PC-3 (cell line): ENCODE data around the gene PSG5.
"Not testable (repeated sequence)": the region's sequence is repeated elsewhere in the genome, so short reads cannot be mapped to it uniquely, and the experiment has no call there.

Experiments used
- EZH2 ChIP-seq: fragments of 300-600 bp; sonication (generic); IDR thresholded peaks from one replicate; pipeline ENCODE4 v1.6.1; 2017; ENCODE audit warnings: antibody characterized with exemption, mild to moderate bottlenecking, low read length; ENCODE audit not compliant: unreplicated experiment
- TF ChIP-seq, protein P1 (sequence below): fragments of 300-600 bp; sonication (generic); conservative IDR thresholded peaks from 2 replicates; pipeline ENCODE4 v1.5.1; 2017; ENCODE audit warnings: antibody characterized with exemption, low read depth, mild to moderate bottlenecking, low read length

DNA sequence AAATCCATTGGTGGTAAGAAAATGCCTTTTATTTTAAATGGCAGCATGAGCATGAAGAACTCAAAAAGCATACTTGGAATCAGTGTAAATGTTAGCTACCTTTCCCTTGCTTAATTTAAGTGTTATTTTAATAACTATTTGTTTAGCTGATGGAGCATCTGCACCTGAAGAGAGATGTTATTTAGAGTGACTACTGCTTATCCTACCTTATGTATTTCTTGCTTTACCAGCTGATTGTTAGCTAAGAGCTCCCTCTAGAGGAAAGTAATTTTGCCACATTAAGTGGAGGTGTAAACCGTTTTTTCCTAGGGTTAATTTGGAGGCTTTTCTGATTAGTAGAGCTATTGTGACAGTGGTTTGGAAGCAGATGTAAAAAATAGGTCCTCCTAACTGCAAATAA, 40.6 kb upstream of the PSG5 start:
- TF ChIP-seq, protein P1, sequence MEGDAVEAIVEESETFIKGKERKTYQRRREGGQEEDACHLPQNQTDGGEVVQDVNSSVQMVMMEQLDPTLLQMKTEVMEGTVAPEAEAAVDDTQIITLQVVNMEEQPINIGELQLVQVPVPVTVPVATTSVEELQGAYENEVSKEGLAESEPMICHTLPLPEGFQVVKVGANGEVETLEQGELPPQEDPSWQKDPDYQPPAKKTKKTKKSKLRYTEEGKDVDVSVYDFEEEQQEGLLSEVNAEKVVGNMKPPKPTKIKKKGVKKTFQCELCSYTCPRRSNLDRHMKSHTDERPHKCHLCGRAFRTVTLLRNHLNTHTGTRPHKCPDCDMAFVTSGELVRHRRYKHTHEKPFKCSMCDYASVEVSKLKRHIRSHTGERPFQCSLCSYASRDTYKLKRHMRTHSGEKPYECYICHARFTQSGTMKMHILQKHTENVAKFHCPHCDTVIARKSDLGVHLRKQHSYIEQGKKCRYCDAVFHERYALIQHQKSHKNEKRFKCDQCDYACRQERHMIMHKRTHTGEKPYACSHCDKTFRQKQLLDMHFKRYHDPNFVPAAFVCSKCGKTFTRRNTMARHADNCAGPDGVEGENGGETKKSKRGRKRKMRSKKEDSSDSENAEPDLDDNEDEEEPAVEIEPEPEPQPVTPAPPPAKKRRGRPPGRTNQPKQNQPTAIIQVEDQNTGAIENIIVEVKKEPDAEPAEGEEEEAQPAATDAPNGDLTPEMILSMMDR, result not testable (repeated sequence)
- not testable (repeated sequence) for TF ChIP-seq EZH2
